VCaP (cell line): Measurements from ENCODE around the gene PLXNA3.

Source experiments
- H3K27ac ChIP-seq: fragments of 450-650 bp; 2 replicates; pipeline ENCODE4 v1.5.1; 2017
- TF ChIP-seq, protein P1 (sequence below): fragments of 450-650 bp; conservative IDR thresholded peaks from 2 replicates; pipeline ENCODE4 v1.5.1; 2017; ENCODE audit warnings: mild to moderate bottlenecking, moderate library complexity

Gene PLXNA3

DNA sequence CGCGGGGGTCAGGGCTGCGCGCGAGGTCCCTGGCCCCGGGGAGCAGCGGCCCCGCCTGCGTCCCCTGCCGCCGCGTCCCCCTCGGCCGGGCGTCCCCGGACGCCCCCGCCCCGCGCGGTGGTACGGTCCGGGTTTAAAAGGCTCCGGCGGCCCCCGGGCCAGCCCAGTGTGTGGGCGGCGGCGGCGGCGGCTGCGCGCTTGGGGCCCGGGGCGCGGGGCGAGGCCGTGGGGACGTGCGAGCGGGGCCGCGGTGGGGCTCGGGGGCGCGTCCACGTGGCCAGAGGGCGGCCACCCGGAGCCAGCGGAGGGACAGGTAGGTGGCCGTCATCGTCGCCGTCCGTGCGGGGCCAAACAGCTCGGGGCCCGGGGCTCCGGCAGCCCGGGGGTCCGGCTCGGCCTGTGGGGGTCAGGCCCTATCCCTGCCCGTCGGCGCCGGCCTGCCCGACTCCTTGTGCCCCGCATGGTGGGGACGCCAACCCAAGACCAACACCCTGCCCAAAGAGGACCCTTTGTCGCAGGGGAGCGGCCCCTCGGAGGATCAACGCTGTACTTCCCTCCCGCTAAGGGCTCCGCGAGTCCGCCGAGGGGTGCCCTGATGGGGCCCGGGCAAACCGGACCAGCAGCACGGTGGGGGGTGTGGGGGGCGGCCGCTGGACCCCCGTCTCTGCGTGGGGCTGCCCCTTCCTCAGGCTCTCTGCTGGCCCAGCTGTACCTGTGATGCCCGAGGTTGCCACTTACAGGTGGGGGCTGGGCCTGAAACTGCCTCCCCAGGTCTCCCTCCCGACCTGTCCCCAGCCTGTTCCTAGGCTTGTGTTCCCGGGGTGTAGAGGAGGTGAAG, at the start of gene PLXNA3:
Gene PLXNA3, plus strand, starts transcription at position 166 of the 838 bp plus-strand sequence. CDS start 1,903 bp downstream, outside the sequence.
- peak within 1 kb of the TSS; percentile 77 for H3K27ac ChIP-seq

DNA sequence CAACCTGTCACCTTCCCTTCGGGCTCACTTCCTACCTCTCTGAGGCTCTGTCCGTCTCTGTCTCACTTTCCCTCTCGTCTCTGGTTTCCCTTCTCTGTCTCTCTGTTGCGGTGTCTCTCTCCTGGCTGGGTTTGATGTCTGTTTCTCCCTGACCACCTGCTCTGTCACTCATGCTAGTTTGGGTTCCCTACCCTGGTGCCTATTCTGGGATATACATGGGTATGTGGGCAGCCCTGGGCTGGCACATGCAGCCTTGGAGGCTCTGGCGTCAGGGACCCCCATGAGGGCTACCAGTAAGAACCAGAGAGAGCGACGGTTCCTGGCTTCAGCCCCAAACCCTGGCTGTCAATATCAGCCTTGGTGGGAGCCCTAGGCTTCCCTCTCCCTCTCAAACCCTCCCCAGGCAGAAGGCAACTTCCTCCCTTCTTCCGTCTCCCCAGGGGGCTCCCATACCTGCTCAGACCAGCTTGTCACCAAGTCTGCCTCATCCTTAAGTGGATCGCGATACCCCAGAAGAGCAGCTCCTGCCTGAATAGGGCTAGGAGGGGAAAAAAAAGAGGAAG, 49.3 kb upstream of the PLXNA3 start:
- H3K27ac ChIP-seq = no peak overlapping the region

More for the DNA sequence above, at the start of gene PLXNA3:
- TF ChIP-seq, protein P1, sequence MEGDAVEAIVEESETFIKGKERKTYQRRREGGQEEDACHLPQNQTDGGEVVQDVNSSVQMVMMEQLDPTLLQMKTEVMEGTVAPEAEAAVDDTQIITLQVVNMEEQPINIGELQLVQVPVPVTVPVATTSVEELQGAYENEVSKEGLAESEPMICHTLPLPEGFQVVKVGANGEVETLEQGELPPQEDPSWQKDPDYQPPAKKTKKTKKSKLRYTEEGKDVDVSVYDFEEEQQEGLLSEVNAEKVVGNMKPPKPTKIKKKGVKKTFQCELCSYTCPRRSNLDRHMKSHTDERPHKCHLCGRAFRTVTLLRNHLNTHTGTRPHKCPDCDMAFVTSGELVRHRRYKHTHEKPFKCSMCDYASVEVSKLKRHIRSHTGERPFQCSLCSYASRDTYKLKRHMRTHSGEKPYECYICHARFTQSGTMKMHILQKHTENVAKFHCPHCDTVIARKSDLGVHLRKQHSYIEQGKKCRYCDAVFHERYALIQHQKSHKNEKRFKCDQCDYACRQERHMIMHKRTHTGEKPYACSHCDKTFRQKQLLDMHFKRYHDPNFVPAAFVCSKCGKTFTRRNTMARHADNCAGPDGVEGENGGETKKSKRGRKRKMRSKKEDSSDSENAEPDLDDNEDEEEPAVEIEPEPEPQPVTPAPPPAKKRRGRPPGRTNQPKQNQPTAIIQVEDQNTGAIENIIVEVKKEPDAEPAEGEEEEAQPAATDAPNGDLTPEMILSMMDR = no peak

DNA sequence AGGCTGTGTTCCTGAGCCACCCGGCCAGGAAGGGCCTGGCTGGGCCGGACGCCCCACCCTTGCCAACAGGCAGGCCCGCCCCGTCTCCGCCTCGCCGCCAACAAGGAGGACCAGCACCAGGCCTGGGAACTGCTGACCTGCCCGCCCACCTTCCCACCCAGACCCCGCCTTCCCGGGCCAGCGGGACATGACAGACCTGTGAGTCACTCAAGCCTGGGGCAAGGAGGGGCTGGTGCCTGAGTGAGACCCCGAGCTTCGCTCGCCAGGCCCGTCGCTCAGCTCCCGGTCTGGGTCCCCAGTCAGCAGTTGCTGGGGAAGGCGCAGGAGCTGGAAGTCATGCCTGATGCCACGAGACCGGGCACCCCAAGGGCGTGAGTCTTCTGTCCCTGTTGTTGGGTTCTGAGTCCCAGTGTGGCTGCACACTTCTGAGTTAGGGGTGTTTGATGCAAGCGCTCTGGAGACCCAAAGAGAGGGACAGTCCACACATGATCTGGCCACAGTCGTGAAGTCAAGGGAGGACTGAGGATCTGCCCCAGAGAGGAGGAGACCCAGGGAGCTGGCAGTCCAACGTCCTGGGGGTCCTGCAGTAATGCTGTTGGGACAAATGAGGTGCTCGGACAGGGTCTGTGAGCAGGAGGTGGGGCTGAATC, 48.7 kb upstream of the PLXNA3 start, which contains the start of gene DNASE1L1:
Gene DNASE1L1, minus strand, starts transcription at position 33 of the 650 bp plus-strand sequence. CDS start 3,686 bp downstream, outside the sequence.
- H3K27ac ChIP-seq = peak within 1 kb of the TSS; percentile 90
- TF ChIP-seq, protein P1 = no peak

More for the DNA sequence above, 49.3 kb upstream of the PLXNA3 start:
- TF ChIP-seq, protein P1 = no peak

DNA sequence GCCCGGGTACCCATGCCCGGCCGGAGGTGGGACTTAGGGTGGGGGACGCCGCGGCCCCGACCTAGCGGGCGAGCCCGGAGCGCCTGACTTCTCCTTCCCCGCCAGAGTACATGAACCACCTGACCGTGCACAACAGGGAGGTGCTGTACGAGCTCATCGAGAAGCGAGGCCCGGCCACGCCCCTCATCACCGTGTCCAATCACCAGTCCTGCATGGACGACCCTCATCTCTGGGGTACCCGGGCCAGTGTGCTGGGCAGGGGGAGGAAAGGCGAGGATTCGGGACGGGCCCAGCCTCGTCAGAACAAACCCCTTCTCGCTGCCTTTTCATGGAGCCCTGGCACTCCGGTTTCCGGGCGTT, 46.1 kb upstream of the PLXNA3 start:
- peak overlapping the region; percentile 90 for H3K27ac ChIP-seq
- TF ChIP-seq, protein P1 = no peak

DNA sequence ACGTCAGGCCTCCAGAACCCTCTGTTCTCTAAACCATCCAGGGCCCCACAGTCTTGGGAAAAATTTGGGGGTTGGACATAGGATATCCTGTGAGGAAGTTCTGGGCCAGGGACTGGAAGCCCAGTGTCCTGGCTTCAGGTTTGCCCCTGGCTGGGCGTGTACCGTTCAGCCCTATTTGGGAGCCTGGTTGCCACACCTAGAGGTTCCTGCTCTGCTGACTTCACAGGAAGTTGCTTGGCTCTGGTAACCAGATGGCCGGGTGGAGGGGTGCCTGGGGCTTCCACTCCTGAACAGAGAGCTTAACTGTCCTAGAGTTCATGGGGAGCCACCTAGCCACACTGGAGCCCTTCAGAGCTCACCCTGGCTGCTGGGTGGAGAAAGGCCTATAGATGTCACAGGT, 45.6 kb upstream of the PLXNA3 start:
- TF ChIP-seq, protein P1 = no peak
- peak overlapping the region; percentile 90 for H3K27ac ChIP-seq

DNA sequence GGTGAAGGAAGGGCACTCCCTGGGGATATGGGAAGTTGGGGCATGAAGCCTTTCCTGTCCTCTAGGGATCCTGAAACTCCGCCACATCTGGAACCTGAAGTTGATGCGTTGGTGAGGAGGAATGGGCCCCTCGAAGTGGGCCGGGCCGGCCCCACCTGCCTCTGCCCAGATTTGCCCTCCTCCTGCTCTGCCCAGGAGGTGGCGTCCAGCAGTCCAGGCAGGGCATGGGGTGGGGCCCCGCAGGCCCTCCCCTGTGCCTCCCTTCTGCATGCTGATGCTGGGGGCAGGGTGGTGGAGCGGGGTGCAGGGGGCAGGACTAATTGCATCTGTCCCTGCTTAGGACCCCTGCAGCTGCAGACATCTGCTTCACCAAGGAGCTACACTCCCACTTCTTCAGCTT, 44.9 kb upstream of the PLXNA3 start:
- TF ChIP-seq, protein P1 = no peak
- H3K27ac ChIP-seq = no peak overlapping the region

DNA sequence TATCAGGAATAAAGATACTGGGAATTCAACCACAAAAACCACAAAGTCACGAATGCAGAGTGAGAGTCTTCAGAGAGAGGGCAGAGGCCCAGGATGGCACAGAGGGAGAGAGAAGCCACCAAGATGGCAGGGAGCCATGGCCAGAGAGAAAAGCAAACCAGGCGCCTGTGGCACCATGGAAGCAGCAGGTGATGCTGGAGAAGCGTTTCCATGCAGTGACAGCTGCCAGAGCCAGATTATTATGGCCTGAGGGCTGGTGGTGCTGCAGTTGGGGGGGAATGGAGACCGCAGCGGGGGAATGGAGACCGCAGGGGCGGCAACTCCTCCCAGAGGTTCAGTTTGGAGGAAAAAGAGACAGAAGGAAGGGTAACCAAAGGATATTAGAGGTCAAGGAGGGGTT, 40.9 kb upstream of the PLXNA3 start:
- H3K27ac ChIP-seq = no peak overlapping the region
- TF ChIP-seq, protein P1 = no peak
